Keratinocyte (primary cell): ENCODE data around the gene ROPN1L. TPM values are rescaled to one million over a fixed set of nuclear protein-coding genes. Genes with fewer than 3 reads are reported as not detected.

ENCODE experiments used
- DNase-seq: peaks from one replicate; pipeline ENCODE4 v3.0.0-alpha.2; 2011; ENCODE audit warnings: low read depth, missing footprints, low spot score
- FAIRE-seq: peaks from 2 replicates; lab custom pipeline; 2011; peaks lifted over from hg19 to GRCh38; lab: Jason Lieb, UNC
- H2AFZ ChIP-seq: 2 replicates; pipeline ENCODE4 v1.6.0; 2012; ENCODE audit warnings: low read length, control low read depth, inconsistent platforms; ENCODE audit not compliant: control insufficient read depth
- H3K27ac ChIP-seq: 2 replicates; pipeline ENCODE4 v1.5.1; 2011; ENCODE audit warnings: low read length; ENCODE audit not compliant: control insufficient read depth, insufficient read depth
- H3K27me3 ChIP-seq: 3 replicates; pipeline ENCODE4 v1.6.0; 2011; ENCODE audit warnings: low read length; ENCODE audit not compliant: control insufficient read depth, insufficient read depth; ENCODE audit errors: extremely low read depth
- H3K36me3 ChIP-seq, 2 experiments: 2 replicates in 1 of 2; 3 replicates in 1 of 2; pipeline ENCODE4 v1.5.1; 2011; ENCODE audit warnings: low read length in 2 of 2, mild to moderate bottlenecking in 1 of 2; ENCODE audit not compliant: control insufficient read depth in 2 of 2, insufficient read depth in 2 of 2; ENCODE audit errors: extremely low read depth in 1 of 2
- H3K4me1 ChIP-seq: 3 replicates; pipeline ENCODE4 v1.5.1; 2011; ENCODE audit warnings: low read length; ENCODE audit not compliant: control insufficient read depth, insufficient read depth; ENCODE audit errors: extremely low read depth
- H3K4me2 ChIP-seq: 3 replicates; pipeline ENCODE4 v1.6.0; 2011; ENCODE audit warnings: low read depth, low read length; ENCODE audit not compliant: control insufficient read depth, insufficient read depth; ENCODE audit errors: extremely low read depth
- H3K4me3 ChIP-seq, 3 experiments: fragments of 200-600 bp in 1 of 3; sonication (generic) in 1 of 3; 2 replicates in 2 of 3; 3 replicates in 1 of 3; pipeline ENCODE4 v1.5.1; 2011 to 2016; ENCODE audit warnings: low read length in 3 of 3, mild to moderate bottlenecking in 3 of 3, control low read depth in 2 of 3, inconsistent platforms in 1 of 3, low read depth in 1 of 3, mixed read lengths in 1 of 3, mixed run types in 1 of 3, moderate library complexity in 1 of 3; ENCODE audit not compliant: control insufficient read depth in 2 of 3, insufficient read depth in 2 of 3; ENCODE audit errors: extremely low read depth in 1 of 3
- H3K79me2 ChIP-seq: 2 replicates; pipeline ENCODE4 v1.6.0; 2012; ENCODE audit warnings: low read length; ENCODE audit not compliant: control insufficient read depth, insufficient read depth
- H3K9ac ChIP-seq: 3 replicates; pipeline ENCODE4 v1.6.0; 2011; ENCODE audit warnings: low read length; ENCODE audit not compliant: control insufficient read depth, insufficient read depth; ENCODE audit errors: extremely low read depth
- H3K9me1 ChIP-seq: 3 replicates; pipeline ENCODE4 v1.6.0; 2011; ENCODE audit warnings: low read length; ENCODE audit not compliant: control insufficient read depth, insufficient read depth; ENCODE audit errors: extremely low read depth
- H3K9me3 ChIP-seq: 2 replicates; pipeline ENCODE4 v1.5.1; 2012; ENCODE audit warnings: low read depth, low read length; ENCODE audit not compliant: control insufficient read depth
- H4K20me1 ChIP-seq: 3 replicates; pipeline ENCODE4 v1.6.0; 2011; ENCODE audit warnings: low read length; ENCODE audit not compliant: control insufficient read depth, insufficient read depth; ENCODE audit errors: extremely low read depth
- CTCF ChIP-seq, 3 experiments: IDR thresholded peaks in 1 of 3; conservative IDR thresholded peaks in 1 of 3; optimal IDR thresholded peaks in 1 of 3; 2 replicates in 2 of 3; 3 replicates in 1 of 3; pipeline versions ENCODE3 to v1.5.1; 2011; ENCODE audit warnings: low read length in 3 of 3, mild to moderate bottlenecking in 3 of 3, moderate library complexity in 2 of 3, control low read depth in 1 of 3, inconsistent platforms in 1 of 3; ENCODE audit not compliant: insufficient read depth in 2 of 3; ENCODE audit errors: extremely low read depth in 1 of 3
- EZH2 ChIP-seq: IDR thresholded peaks from one replicate; pipeline ENCODE4 v1.6.1; 2012; ENCODE audit warnings: inconsistent platforms, mild to moderate bottlenecking, low read length, moderate library complexity
- dilution Hi-C: fragments of 300-500 bp; cut with MboI; formaldehyde crosslinking; loops from one replicate; pipeline ENCODE4 v1.7.0; 2020; ENCODE audit warnings: low sequenced_read_pairs; ENCODE audit not compliant: extremely low pct_ligation_motif_present
- polyA plus RNA-seq, 5 experiments: library from polyadenylated mRNA; depleted of rRNA in 3 of 5; stranded (reverse) in 3 of 5; stranded (forward) in 1 of 5; unstranded in 1 of 5; fragments of >200 nt; gene quantifications; 1 replicate in 1 of 5; 2 replicates in 3 of 5; 3 replicates in 1 of 5; pipeline versions ENCODE4 v1.2.1 to v1.2.3, GENCODE V29; 2011 to 2012; ENCODE audit warnings: missing spikeins in 2 of 5, low read depth in 1 of 5, low replicate concordance in 1 of 5

Gene ROPN1L
- polyA plus RNA-seq, 1 donor (not counting 4 experiments of a cell fraction or from before 2014, with no cell fraction given) = not detected

DNA sequence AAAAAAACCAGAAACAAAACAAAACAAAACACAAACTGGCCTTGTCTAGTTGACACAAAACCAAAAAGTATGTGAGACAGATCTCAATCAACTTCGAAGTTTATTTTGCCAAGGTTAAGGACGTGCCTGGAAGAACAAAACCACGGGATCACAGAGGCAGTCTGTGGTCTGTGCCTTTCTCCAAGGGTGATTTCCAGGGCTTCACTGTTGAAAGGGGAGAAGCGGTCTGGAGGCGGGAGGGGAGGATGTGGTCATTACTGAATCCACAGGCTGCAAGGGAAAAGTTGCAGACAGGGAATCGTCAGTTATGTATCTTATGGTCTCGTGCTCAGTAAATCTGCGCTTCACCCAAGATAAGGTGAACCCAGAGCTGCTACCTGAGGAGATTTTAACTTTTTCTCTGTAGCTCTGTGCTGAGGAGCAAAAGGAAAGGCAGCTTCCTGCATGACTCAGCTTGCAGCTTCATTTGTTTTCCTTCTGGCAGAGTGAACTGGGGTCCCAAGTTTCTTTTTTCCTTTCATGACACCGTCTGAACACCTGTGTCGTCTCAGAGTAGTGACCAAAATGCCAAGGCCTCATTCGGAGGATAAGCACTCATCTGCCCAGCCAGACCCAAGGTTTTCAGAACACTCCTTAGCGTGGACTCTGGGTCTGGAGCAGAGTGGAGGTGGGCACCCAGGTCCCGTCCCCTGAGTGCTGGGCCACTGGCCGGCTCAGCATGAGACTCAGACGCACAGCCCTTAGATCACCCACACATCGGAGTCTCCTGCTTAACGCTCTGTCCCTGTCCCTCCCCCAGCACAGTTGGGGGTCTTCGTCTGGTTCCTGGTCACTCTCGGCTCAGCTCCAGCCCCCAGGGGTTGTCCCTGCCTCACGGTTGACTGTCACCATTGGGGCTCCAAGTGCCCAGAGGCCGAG, 25.9 kb downstream of the ROPN1L start:
- Histone ChIP-seq H3K27me3 (peaks cover 3% of the 10 kb centered on the region), H3K9ac (no peak overlapping the region), H3K79me2 (no peaks in the 10 kb centered on the region), H3K9me1 (no peaks in the 10 kb centered on the region), H2AFZ (peak overlapping the region; percentile 5), H3K4me2 (peak overlapping the region; percentile 25), H4K20me1 (no peaks in the 10 kb centered on the region), H3K27ac (no peak overlapping the region), H3K4me1 (peaks cover 11% of the 10 kb centered on the region), H3K4me3 (no peak overlapping the region), H3K36me3 (no peaks in the 10 kb centered on the region), H3K9me3 (no peaks in the 10 kb centered on the region)
- no peak for TF ChIP-seq EZH2
- no peak for TF ChIP-seq CTCF (optimal IDR thresholded peaks at IDR 0.05 in 1 of 3, IDR thresholded peaks at IDR 0.05 in 1 of 3, conservative IDR thresholded peaks at IDR 0.05 in 1 of 3; ENCODE audit: extremely low read depth in 1 of 3, insufficient read depth in 2 of 3, low read length in 3 of 3)
- DNase-seq (no peak), FAIRE-seq (no peak)
- dilution Hi-C loops = no loop called here

DNA sequence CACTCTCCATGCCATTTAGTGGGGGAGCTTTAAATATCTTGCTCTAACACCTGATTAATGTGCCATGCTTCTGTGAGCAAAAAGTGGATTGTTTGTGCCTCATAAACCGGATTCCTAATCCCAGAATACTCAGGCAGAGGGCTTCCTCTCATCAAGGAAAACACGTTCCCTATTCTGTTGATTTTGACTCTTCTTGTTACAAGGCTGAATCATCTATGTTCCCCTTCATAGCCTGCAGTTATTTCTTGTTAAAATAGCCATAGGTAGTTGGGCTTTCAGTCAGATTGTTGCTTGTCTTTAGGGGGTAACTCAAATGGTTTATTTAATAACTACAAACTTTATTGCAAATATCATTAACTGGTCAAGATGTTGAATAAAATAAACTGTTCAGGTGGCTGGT, 26.6 kb downstream of the ROPN1L start:
- H3K4me3 ChIP-seq = no peak overlapping the region
- H3K4me1 ChIP-seq = peaks cover 11% of the 10 kb centered on the region
- no peaks in the 10 kb centered on the region for H3K9me1 ChIP-seq
- H4K20me1 ChIP-seq = no peaks in the 10 kb centered on the region
- TF ChIP-seq CTCF (optimal IDR thresholded peaks at IDR 0.05 in 1 of 3, IDR thresholded peaks at IDR 0.05 in 1 of 3, conservative IDR thresholded peaks at IDR 0.05 in 1 of 3; ENCODE audit: extremely low read depth in 1 of 3, insufficient read depth in 2 of 3, low read length in 3 of 3) (no peak), EZH2 (no peak)
- no peaks in the 10 kb centered on the region for H3K79me2 ChIP-seq
- dilution Hi-C loops = no loop called here
- no peak overlapping the region for H3K27ac ChIP-seq
- FAIRE-seq = no peak
- no peaks in the 10 kb centered on the region for H3K36me3 ChIP-seq
- H3K9ac ChIP-seq = no peak overlapping the region
- H3K4me2 ChIP-seq = no peak overlapping the region
- no peak overlapping the region for H2AFZ ChIP-seq
- no peak for DNase-seq
- peaks cover 1% of the 10 kb centered on the region for H3K27me3 ChIP-seq
- H3K9me3 ChIP-seq = no peaks in the 10 kb centered on the region
